ENCODE data around the gene PAGR1. TPM values are rescaled to one million over a fixed set of nuclear protein-coding genes. Genes with fewer than 3 reads are reported as not detected.

The PAGR1 gene
- total and polyA plus RNA-seq, 2 of the 13 experiments (the other 11 are each of a cell fraction or from before 2014, with no cell fraction given): 9.8 to 66.4 TPM

DNA sequence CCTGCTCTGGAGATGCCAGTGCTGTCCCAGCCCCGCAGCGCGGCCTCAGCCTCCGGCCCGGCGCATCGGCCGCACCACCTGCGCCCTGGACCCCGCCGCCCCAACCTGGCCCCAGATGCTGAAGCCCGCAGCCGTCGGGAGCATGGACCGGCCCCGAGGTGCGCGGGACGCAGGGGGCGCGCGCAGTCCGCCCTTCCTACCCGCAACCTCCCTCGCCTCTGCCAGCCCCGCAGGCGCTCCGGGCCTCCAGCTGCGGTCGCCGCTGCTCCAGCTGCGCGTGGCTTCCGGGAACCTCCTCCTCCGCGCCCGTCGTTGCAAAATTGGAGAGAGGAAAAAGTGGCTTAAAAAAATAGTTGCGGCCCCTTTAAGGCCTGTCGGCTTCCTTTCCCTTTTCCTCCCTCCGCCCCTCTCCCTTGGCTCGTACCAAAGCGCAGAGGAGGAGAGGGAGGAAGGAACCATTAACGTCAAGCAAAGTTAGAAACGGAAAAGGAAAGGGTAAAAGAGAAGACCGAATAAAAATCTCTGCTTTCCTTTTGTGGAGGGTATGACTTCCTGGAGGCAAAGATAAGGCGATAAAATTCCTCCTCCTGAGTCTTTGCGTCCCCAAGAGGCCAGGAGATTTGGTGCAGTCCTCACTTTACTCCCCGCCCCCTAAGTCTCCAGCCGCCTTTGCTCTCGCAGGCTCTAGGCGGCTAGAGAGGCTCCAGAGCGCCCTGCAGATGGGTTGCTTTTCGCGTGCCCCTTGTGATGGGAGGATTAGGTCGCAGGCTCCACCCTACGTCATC is 47.1 kb downstream of the PAGR1 start, which contains the start of gene CDIPT (continued):
- TF ChIP-seq, protein P1, sequence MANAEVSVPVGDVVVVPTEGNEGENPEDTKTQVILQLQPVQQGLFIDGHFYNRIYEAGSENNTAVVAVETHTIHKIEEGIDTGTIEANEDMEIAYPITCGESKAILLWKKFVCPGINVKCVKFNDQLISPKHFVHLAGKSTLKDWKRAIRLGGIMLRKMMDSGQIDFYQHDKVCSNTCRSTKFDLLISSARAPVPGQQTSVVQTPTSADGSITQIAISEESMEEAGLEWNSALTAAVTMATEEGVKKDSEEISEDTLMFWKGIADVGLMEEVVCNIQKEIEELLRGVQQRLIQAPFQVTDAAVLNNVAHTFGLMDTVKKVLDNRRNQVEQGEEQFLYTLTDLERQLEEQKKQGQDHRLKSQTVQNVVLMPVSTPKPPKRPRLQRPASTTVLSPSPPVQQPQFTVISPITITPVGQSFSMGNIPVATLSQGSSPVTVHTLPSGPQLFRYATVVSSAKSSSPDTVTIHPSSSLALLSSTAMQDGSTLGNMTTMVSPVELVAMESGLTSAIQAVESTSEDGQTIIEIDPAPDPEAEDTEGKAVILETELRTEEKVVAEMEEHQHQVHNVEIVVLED (CRISPR knock-in tag; IDR thresholded peaks at IDR 0.05; ENCODE audit: borderline replicate concordance): peak; percentile 70; the same call in 1 of the 2 replicates
- TF ChIP-seq ZNF557 (CRISPR knock-in tag; IDR thresholded peaks at IDR 0.05) (no peak), RNF2 (conservative IDR thresholded peaks at IDR 0.05; ENCODE audit: low read depth) (0 out of 2 replicates have a peak, but pooled peaks have one; percentile 13), ETV5 (CRISPR knock-in tag; IDR thresholded peaks at IDR 0.05; ENCODE audit: borderline replicate concordance) (peak; percentile 59; the same call in 1 of the 2 replicates), HOXA5 (CRISPR knock-in tag; IDR thresholded peaks at IDR 0.05) (0 out of 2 replicates have a peak, but pooled peaks have one; percentile 43), POLR2AphosphoS2 (IDR thresholded peaks at IDR 0.05; ENCODE audit: low read depth, low read length) (no peak), TBL1XR1 (IDR thresholded peaks at IDR 0.05; ENCODE audit: borderline replicate concordance, low read length, partially characterized antibody) (peak; percentile 43), KDM4B (CRISPR knock-in tag; IDR thresholded peaks at IDR 0.05) (peak; percentile 84; the same call in 1 of the 2 replicates), ZNF224 (CRISPR knock-in tag; IDR thresholded peaks at IDR 0.05) (no peak), HES4 (CRISPR knock-in tag; IDR thresholded peaks at IDR 0.05; ENCODE audit: borderline replicate concordance) (no peak; the same call in 1 of the 2 replicates), ZKSCAN5 (CRISPR knock-in tag; IDR thresholded peaks at IDR 0.05) (no peak), ZNF879 (CRISPR knock-in tag; IDR thresholded peaks at IDR 0.05) (no peak), MZF1 (CRISPR knock-in tag; IDR thresholded peaks at IDR 0.05; ENCODE audit: borderline replicate concordance) (no peak)
- TF ChIP-seq, protein P2, sequence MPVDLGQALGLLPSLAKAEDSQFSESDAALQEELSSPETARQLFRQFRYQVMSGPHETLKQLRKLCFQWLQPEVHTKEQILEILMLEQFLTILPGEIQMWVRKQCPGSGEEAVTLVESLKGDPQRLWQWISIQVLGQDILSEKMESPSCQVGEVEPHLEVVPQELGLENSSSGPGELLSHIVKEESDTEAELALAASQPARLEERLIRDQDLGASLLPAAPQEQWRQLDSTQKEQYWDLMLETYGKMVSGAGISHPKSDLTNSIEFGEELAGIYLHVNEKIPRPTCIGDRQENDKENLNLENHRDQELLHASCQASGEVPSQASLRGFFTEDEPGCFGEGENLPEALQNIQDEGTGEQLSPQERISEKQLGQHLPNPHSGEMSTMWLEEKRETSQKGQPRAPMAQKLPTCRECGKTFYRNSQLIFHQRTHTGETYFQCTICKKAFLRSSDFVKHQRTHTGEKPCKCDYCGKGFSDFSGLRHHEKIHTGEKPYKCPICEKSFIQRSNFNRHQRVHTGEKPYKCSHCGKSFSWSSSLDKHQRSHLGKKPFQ (CRISPR knock-in tag; IDR thresholded peaks at IDR 0.05; ENCODE audit: insufficient replicate concordance): peak; percentile 82
- TF ChIP-seq, protein P3, sequence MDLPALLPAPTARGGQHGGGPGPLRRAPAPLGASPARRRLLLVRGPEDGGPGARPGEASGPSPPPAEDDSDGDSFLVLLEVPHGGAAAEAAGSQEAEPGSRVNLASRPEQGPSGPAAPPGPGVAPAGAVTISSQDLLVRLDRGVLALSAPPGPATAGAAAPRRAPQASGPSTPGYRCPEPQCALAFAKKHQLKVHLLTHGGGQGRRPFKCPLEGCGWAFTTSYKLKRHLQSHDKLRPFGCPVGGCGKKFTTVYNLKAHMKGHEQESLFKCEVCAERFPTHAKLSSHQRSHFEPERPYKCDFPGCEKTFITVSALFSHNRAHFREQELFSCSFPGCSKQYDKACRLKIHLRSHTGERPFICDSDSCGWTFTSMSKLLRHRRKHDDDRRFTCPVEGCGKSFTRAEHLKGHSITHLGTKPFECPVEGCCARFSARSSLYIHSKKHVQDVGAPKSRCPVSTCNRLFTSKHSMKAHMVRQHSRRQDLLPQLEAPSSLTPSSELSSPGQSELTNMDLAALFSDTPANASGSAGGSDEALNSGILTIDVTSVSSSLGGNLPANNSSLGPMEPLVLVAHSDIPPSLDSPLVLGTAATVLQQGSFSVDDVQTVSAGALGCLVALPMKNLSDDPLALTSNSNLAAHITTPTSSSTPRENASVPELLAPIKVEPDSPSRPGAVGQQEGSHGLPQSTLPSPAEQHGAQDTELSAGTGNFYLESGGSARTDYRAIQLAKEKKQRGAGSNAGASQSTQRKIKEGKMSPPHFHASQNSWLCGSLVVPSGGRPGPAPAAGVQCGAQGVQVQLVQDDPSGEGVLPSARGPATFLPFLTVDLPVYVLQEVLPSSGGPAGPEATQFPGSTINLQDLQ (CRISPR knock-in tag; IDR thresholded peaks at IDR 0.05): peak; percentile 80; the same call in 1 of the 2 replicates
- TF ChIP-seq, protein P4, sequence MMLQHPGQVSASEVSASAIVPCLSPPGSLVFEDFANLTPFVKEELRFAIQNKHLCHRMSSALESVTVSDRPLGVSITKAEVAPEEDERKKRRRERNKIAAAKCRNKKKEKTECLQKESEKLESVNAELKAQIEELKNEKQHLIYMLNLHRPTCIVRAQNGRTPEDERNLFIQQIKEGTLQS (CRISPR knock-in tag; IDR thresholded peaks at IDR 0.05): peak; percentile 78; the same call in 1 of the 2 replicates
- TF ChIP-seq, protein P5, sequence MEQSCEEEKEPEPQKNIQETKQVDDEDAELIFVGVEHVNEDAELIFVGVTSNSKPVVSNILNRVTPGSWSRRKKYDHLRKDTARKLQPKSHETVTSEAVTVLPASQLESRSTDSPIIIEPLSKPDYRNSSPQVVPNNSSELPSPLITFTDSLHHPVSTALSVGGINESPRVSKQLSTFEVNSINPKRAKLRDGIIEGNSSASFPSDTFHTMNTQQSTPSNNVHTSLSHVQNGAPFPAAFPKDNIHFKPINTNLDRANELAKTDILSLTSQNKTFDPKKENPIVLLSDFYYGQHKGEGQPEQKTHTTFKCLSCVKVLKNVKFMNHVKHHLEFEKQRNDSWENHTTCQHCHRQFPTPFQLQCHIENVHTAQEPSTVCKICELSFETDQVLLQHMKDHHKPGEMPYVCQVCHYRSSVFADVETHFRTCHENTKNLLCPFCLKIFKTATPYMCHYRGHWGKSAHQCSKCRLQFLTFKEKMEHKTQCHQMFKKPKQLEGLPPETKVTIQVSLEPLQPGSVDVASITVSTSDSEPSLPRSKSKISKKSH (CRISPR knock-in tag; IDR thresholded peaks at IDR 0.05; ENCODE audit: borderline replicate concordance): peak; percentile 8; the same call in 1 of the 2 replicates

Measured in HepG2 (cell line).